Stomach smooth muscle (tissue), 2 donors: Measurements from ENCODE around the gene PROSER2.

Source experiments
- H3K27ac ChIP-seq: one replicate; pipeline ENCODE4 v1.7.0; 2013; ENCODE audit warnings: mild to moderate bottlenecking, low read length, inconsistent platforms
- H3K27me3 ChIP-seq, 2 donors: one replicate each; pipeline ENCODE4 v1.7.0; 2013; ENCODE audit warnings: low read length in 2 of 2; ENCODE audit not compliant: insufficient read depth in 2 of 2, control insufficient read depth in 1 of 2
- H3K36me3 ChIP-seq, 2 donors: one replicate each; pipeline ENCODE4 v1.7.0; 2013; ENCODE audit warnings: low read length in 2 of 2; ENCODE audit not compliant: control insufficient read depth in 2 of 2, insufficient read depth in 2 of 2
- H3K4me1 ChIP-seq: one replicate; pipeline ENCODE4 v1.7.0; 2013; ENCODE audit warnings: low read length; ENCODE audit not compliant: control insufficient read depth, insufficient read depth
- H3K4me3 ChIP-seq, 2 donors: one replicate each; pipeline ENCODE4 v1.7.0; 2013; ENCODE audit warnings: low read length in 2 of 2
- H3K9ac ChIP-seq, 2 donors: one replicate each; pipeline ENCODE4 v1.7.0; 2013; ENCODE audit warnings: low read length in 2 of 2, mild to moderate bottlenecking in 1 of 2
- H3K9me3 ChIP-seq, 2 donors: one replicate each; pipeline ENCODE4 v1.7.0; 2013; ENCODE audit warnings: low read length in 2 of 2; ENCODE audit not compliant: control insufficient read depth in 2 of 2
- donor health status: healthy.
- donor health status: Pancreatic carcinoma.

The PROSER2 gene

GRCh38 chr10:11898372-11899066, 75.4 kb downstream of the PROSER2 start:
- H3K4me3 ChIP-seq: no peak overlapping the region
- no peak overlapping the region for H3K27ac ChIP-seq
- H3K4me1 ChIP-seq: peaks cover 2% of the 10 kb centered on the region
- no peaks in the 10 kb centered on the region for H3K9me3 ChIP-seq
- no peaks in the 10 kb centered on the region for H3K36me3 ChIP-seq
- peaks cover 0 to 2% of the 10 kb centered on the region in 2 donors for H3K27me3 ChIP-seq
- H3K9ac ChIP-seq: no peak overlapping the region

DNA sequence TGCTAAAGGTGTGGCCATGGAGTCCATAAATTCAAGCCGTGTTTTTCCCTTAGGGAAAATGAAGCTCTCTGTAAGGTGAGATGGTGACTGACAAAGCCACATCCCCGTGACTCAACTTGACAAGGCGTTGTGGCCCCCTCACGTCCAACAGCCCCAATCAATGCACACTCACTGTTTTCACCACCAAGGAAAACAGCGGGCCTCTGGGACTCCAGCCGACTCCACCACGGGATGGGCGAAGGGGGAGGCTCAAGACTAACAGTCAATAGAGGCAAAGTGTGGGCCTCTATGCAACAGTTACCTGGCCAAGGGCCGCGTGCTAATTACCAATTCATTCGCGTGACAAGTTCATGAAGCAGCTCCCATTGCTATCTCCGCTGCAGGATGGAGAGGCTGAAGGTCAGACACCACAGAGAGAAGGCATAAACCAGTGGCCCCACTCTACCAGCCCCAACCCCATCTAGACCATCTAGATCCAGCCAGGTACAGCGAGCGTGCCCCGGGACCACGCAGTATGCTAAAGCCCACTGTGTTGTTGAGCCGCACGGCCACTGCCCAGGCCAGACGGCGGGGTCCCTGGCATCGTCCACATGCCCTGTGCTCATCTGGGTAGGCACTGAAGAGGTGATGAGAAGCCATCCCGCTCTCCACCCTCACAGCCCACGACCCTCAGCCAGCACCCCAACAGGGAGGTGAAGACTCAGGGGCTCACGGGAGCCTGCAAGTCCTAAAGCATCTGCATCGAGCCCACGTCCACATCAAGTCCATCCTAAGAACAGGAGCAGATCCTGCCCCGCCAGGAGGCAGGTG, 76.1 kb downstream of the PROSER2 start:
- H3K4me3 ChIP-seq: no peak overlapping the region
- no peak overlapping the region for H3K27ac ChIP-seq
- H3K9me3 ChIP-seq: no peaks in the 10 kb centered on the region
- no peak overlapping the region for H3K9ac ChIP-seq
- peaks cover 0 to 2% of the 10 kb centered on the region in 2 donors for H3K27me3 ChIP-seq
- H3K36me3 ChIP-seq: no peaks in the 10 kb centered on the region
- peaks cover 2% of the 10 kb centered on the region for H3K4me1 ChIP-seq

DNA sequence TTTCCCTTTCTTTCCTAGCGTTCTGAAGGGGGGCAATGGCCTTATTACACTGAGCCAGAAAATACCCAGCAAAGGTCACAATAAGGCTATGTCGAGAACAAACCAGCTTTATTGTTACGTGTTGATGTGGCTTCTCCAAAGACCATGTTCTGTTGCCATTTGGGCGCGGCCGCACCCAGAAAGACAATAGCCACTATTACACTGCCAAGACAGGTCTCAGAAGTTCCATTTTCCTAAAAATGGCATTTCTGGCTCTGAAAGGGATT, 77.8 kb downstream of the PROSER2 start:
- H3K4me3 ChIP-seq: no peak overlapping the region
- no peak overlapping the region for H3K9ac ChIP-seq
- H3K27ac ChIP-seq: no peak overlapping the region
- H3K9me3 ChIP-seq: no peaks in the 10 kb centered on the region
- peaks cover 2% of the 10 kb centered on the region for H3K4me1 ChIP-seq
- H3K27me3 ChIP-seq: peaks cover 0 to 2% of the 10 kb centered on the region in 2 donors
- no peaks in the 10 kb centered on the region for H3K36me3 ChIP-seq

GRCh38 chr10:11901454-11901832, 78.3 kb downstream of the PROSER2 start:
- Histone ChIP-seq H3K27me3 (peaks cover 0 to 2% of the 10 kb centered on the region in 2 donors), H3K4me3 (no peak overlapping the region), H3K27ac (no peak overlapping the region), H3K36me3 (no peaks in the 10 kb centered on the region), H3K4me1 (peaks cover 2% of the 10 kb centered on the region), H3K9me3 (no peaks in the 10 kb centered on the region), H3K9ac (no peak overlapping the region)

DNA sequence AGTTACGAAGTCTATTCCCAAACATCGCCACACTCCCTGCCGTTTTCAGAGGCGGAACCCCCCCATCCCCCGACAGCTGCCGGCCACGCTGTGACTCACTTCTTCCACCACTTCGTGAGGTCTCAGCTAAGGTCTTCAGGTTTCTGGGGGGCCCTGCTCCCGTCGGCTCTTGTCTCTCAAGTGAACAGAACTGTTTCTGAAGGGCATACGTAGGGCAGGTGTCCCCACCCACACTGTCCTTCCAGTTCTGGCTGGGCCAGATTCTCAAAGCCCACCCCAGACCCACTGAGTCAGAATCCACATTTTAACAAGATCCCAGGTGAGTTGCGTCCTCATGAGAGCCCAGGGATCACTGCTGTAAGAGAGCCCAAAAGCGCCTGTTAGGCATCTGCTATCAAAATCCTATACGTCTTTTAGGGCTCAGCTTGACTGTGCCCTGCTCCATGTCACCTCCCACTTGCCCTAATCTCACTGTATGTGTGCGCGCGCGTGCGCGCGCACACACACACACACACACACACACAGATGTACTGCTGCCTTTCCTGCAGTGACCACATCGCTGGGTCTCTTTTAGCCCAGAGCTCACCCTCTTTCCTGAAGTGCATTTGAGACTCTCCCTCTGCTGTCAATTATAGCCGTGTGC, 78.8 kb downstream of the PROSER2 start:
- H3K36me3 ChIP-seq: no peaks in the 10 kb centered on the region
- H3K27me3 ChIP-seq: peaks cover 0 to 2% of the 10 kb centered on the region in 2 donors
- peaks cover 2% of the 10 kb centered on the region for H3K4me1 ChIP-seq
- H3K9me3 ChIP-seq: no peaks in the 10 kb centered on the region
- H3K27ac ChIP-seq: no peak overlapping the region
- no peak overlapping the region for H3K9ac ChIP-seq
- no peak overlapping the region for H3K4me3 ChIP-seq

DNA sequence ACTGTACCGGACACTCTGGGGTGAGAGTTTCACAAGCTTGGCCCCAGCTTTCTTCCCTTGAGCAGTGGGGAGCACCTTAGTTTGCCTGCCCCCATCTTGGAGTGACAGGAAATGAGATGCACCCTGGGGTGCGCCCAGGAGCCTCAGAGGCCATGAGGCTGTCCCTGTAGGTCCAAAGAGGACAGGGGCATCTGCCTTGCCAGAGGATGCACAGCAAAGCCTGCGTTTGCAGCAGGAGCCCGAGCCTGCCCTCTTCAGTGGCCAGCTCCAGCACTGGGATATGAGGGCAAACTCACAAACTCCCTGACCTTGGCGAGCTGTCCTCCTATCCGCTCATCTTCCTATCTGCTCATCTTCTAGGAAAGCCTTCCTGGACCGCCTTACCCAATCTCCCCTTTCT, 79.5 kb downstream of the PROSER2 start:
- H3K9me3 ChIP-seq: no peaks in the 10 kb centered on the region
- no peak overlapping the region for H3K27ac ChIP-seq
- H3K9ac ChIP-seq: no peak overlapping the region
- H3K4me3 ChIP-seq: no peak overlapping the region
- no peaks in the 10 kb centered on the region for H3K36me3 ChIP-seq
- peaks cover 2% of the 10 kb centered on the region for H3K4me1 ChIP-seq
- peaks cover 0 to 2% of the 10 kb centered on the region in 2 donors for H3K27me3 ChIP-seq

GRCh38 chr10:11906714-11907113, 83.6 kb downstream of the PROSER2 start:
- no peaks in the 10 kb centered on the region for H3K36me3 ChIP-seq
- no peaks in the 10 kb centered on the region for H3K4me1 ChIP-seq
- H3K9me3 ChIP-seq: no peaks in the 10 kb centered on the region
- H3K27me3 ChIP-seq: peaks cover 0 to 2% of the 10 kb centered on the region in 2 donors
- H3K27ac ChIP-seq: no peak overlapping the region
- H3K4me3 ChIP-seq: no peak overlapping the region
- H3K9ac ChIP-seq: no peak overlapping the region

DNA sequence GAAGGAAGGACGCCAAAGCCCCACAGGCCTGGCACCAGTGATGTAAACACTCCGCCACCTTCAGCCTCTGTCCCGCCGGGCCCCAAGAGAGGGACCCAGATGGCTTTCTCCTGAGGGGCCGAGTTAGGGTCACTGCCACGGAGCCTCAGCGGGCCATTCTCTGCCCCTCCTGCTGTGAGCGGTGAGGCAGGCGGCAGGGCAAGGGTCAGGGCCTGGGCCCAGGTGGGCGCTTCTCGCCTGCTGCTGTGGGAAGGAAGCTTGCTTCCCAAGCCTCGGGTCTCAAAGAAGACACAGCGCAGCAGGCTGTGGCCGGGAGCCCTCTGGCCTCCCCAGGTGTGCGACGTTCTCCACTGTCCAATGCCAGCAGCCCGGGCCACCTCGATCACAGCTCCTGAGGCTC, 84.8 kb downstream of the PROSER2 start:
- Histone ChIP-seq H3K9me3 (no peaks in the 10 kb centered on the region), H3K4me3 (no peak overlapping the region), H3K36me3 (no peaks in the 10 kb centered on the region)

DNA sequence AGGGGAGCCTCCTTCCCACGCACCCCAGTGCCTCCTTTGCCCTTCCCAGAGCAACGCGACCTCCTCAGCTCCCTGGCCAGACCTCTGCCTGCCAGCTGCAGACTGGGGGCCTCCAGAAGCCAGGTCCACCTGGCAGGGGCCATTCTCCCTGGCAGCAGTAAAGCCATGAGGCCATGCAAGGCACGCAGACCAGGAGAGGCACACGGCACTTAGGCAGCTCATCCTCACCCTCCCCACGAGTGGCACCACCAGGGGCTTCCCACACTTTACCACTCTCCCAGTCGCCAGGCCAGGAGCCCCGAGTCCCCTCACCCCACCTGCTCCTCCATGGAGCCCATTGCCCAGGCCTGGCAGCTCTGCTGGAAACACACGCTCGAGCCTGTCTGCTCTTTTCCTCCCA, 85.4 kb downstream of the PROSER2 start:
- H3K9me3 ChIP-seq: no peaks in the 10 kb centered on the region
- no peaks in the 10 kb centered on the region for H3K36me3 ChIP-seq
- no peak overlapping the region for H3K9ac ChIP-seq
- peaks cover 0 to 2% of the 10 kb centered on the region in 2 donors for H3K27me3 ChIP-seq
- no peak overlapping the region for H3K4me3 ChIP-seq
- H3K27ac ChIP-seq: no peak overlapping the region
- H3K4me1 ChIP-seq: no peaks in the 10 kb centered on the region

More for the DNA sequence above, 84.8 kb downstream of the PROSER2 start:
- Histone ChIP-seq H3K9ac (no peak overlapping the region), H3K27ac (no peak overlapping the region), H3K4me1 (no peaks in the 10 kb centered on the region), H3K27me3 (peaks cover 0 to 2% of the 10 kb centered on the region in 2 donors)

DNA sequence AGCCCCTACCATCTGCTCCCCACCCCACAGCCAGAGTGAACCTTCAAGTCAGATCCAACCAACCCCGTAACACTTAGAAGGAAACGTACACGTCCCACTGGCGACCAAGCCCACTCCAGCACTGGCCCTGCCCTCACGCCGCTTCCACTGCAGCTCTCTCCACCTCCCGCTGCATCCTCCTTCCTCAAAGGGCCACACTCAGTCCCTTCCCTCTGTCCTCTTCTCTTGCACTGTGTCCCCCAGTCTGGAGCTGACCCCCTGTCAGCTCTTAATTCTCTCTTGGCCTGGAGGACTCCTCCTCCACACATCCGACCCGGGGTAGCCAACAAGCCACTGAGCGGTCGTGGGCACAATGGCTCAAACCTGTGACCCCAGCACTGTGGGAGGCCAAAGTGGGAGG, 85.8 kb downstream of the PROSER2 start:
- Histone ChIP-seq H3K9me3 (no peaks in the 10 kb centered on the region), H3K27me3 (peaks cover 0 to 2% of the 10 kb centered on the region in 2 donors), H3K4me3 (no peak overlapping the region), H3K36me3 (no peaks in the 10 kb centered on the region), H3K4me1 (no peaks in the 10 kb centered on the region), H3K27ac (no peak overlapping the region), H3K9ac (no peak overlapping the region)

DNA sequence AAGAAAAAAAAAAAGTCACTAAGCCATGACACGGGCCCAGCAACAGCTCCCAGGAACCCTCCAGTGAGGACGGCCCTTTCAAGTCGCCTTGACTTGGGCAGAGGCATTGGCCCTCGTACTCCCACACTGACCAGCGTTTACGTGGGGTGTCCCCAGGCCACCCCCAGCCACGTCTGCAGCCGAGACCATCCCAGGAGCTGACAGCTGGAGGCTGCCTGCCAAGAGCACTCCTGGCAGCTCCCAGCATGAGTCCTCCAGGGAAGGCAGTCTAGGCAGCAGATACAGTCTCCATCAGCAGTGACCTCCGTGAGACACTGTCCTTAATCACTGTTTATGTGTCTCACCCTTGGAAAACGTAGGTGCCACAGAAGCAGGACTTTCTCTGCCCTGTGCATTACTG, 86.5 kb downstream of the PROSER2 start:
- H3K4me1 ChIP-seq: no peaks in the 10 kb centered on the region
- H3K36me3 ChIP-seq: no peaks in the 10 kb centered on the region
- no peak overlapping the region for H3K9ac ChIP-seq
- no peaks in the 10 kb centered on the region for H3K9me3 ChIP-seq
- H3K4me3 ChIP-seq: no peak overlapping the region
- peaks cover 0 to 2% of the 10 kb centered on the region in 2 donors for H3K27me3 ChIP-seq
- no peak overlapping the region for H3K27ac ChIP-seq
